ENCODE data around the gene MAJIN. TPM values are rescaled to one million over a fixed set of nuclear protein-coding genes. Genes with fewer than 3 reads are reported as not detected.
A peak's percentile ranks its signal among the peaks of the same experiment; 100 is the strongest.

Gene MAJIN
- total RNA-seq: not detected in 2 replicates

GRCh38 chr11:64971421-64972233 lies at the start of gene MAJIN:
Gene MAJIN (minus strand): TSS chr11:64972108. CDS start chr11:64959405, 12,703 bp downstream.
- peak within 1 kb of the TSS; percentile 55 for H3K4me3 ChIP-seq (ENCODE audit: low read depth, low read length)
- TF ChIP-seq CTCF (IDR thresholded peaks at IDR 0.05; ENCODE audit: insufficient read depth, low read depth, low read length): no peak
- DNase-seq (ENCODE audit: low read depth): peak; percentile 80

- no peak for DNase-seq (ENCODE audit: low read depth)
- no peak overlapping the region for H3K4me3 ChIP-seq (ENCODE audit: low read depth, low read length)
- no peak for TF ChIP-seq CTCF (IDR thresholded peaks at IDR 0.05; ENCODE audit: insufficient read depth, low read depth, low read length)
Observed at GRCh38 chr11:65021509-65021908, 49.6 kb upstream of the MAJIN start.

- no peak for DNase-seq (ENCODE audit: low read depth)
- H3K4me3 ChIP-seq (ENCODE audit: low read depth, low read length): no peak overlapping the region
- no peak for TF ChIP-seq CTCF (IDR thresholded peaks at IDR 0.05; ENCODE audit: insufficient read depth, low read depth, low read length)
Observed at GRCh38 chr11:65021003-65021402, 49.1 kb upstream of the MAJIN start.

- TF ChIP-seq CTCF (IDR thresholded peaks at IDR 0.05; ENCODE audit: insufficient read depth, low read depth, low read length): no peak
- no peak for DNase-seq (ENCODE audit: low read depth)
- H3K4me3 ChIP-seq (ENCODE audit: low read depth, low read length): no peak overlapping the region
Observed at GRCh38 chr11:65019824-65020223, 47.9 kb upstream of the MAJIN start.

- no peak for DNase-seq (ENCODE audit: low read depth)
- H3K4me3 ChIP-seq (ENCODE audit: low read depth, low read length): no peak overlapping the region
- no peak for TF ChIP-seq CTCF (IDR thresholded peaks at IDR 0.05; ENCODE audit: insufficient read depth, low read depth, low read length)
Observed at GRCh38 chr11:65017937-65018336, 46.0 kb upstream of the MAJIN start.

GRCh38 chr11:65016705-65017104 lies 44.8 kb upstream of the MAJIN start:
- no peak overlapping the region for H3K4me3 ChIP-seq (ENCODE audit: low read depth, low read length)
- DNase-seq (ENCODE audit: low read depth): no peak
- TF ChIP-seq CTCF (IDR thresholded peaks at IDR 0.05; ENCODE audit: insufficient read depth, low read depth, low read length): no peak
